HCT116 (cell line): Measurements from ENCODE around the gene PRPS1. TPM values are rescaled to one million over a fixed set of nuclear protein-coding genes. Genes with fewer than 3 reads are reported as not detected.
A peak's percentile ranks its signal among the peaks of the same experiment; 100 is the strongest.

ENCODE experiments used
- ATAC-seq: fragments of 200-7000 bp; cut with Tn5 transposase; 2 replicates; pipeline ENCODE4 v1.9.1; 2020; ENCODE audit warnings: mild to moderate bottlenecking, moderate library complexity
- BruUV-seq: library from RNA; stranded (reverse); fragments of 400-500 nt; replicated peaks from 2 replicates; lab custom pipeline; 2021; lab: Mats Ljungman, UMichigan
- CTCF ChIA-PET: fragments of 300-600 bp; sonication (Branson Sonifier 250); formaldehyde crosslinking; loops from one replicate; lab custom pipeline; 2021; ENCODE audit warnings: antibody characterized with exemption; lab: Charles Lee
- POLR2A ChIA-PET: fragments of 300-600, 350-600 bp; sonication (Branson Sonifier 250); formaldehyde crosslinking; loops from one replicate; lab custom pipeline; 2021; ENCODE audit warnings: antibody characterized with exemption; lab: Charles Lee
- RAD21 ChIA-PET, 2 experiments: fragments of 300-600 bp; sonication (Branson Sonifier 250); formaldehyde crosslinking; loops; one replicate each; lab custom pipeline; 2023; ENCODE audit warnings: low total read pairs in 2 of 2; ENCODE audit not compliant: uncharacterized antibody in 2 of 2, unreplicated experiment in 2 of 2, low non-redundant PET in 1 of 2; lab: Charles Lee
- DNase-seq: peaks from one replicate; pipeline ENCODE4 v3.0.0-alpha.2; 2010; ENCODE audit warnings: low read depth, low spot score
- H2AFZ ChIP-seq: fragments of 200-600 bp; shearing (Covaris generic), sonication (generic); 2 replicates; pipeline ENCODE4 v1.6.1; 2017; ENCODE audit warnings: low read depth, mixed run types, mixed read lengths, antibody characterized with exemption, low read length; ENCODE audit not compliant: poor library complexity, severe bottlenecking
- H3K27ac ChIP-seq: 2 replicates; pipeline ENCODE4 v1.5.1; 2012; ENCODE audit warnings: low read depth, low read length
- H3K27me3 ChIP-seq: fragments of 200-600 bp; sonication (generic); 2 replicates; pipeline ENCODE4 v1.6.1; 2016; ENCODE audit warnings: mixed run types, low read length, mixed read lengths; ENCODE audit not compliant: insufficient read depth
- H3K36me3 ChIP-seq, 2 experiments: fragments of 200-500 bp in 1 of 2; fragments of 200-600 bp in 1 of 2; sonication (Bioruptor generic) in 1 of 2; sonication (generic) in 1 of 2; 2 replicates each; pipeline versions ENCODE4 v1.5.1 to v1.6.1; 2014 to 2016; ENCODE audit warnings: low read length in 2 of 2, inconsistent platforms in 1 of 2, mixed read lengths in 1 of 2, mixed run types in 1 of 2; ENCODE audit not compliant: insufficient read depth in 2 of 2, control insufficient read depth in 1 of 2
- H3K4me1 ChIP-seq, 2 experiments: fragments of 200-600 bp in 1 of 2; sonication (generic) in 1 of 2; 2 replicates each; pipeline versions ENCODE4 v1.5.1 to v1.6.1; 2012 to 2017; ENCODE audit warnings: low read length in 2 of 2, inconsistent platforms in 1 of 2, mild to moderate bottlenecking in 1 of 2, mixed read lengths in 1 of 2, mixed run types in 1 of 2, moderate library complexity in 1 of 2; ENCODE audit not compliant: insufficient read depth in 2 of 2, control insufficient read depth in 1 of 2
- H3K4me2 ChIP-seq: fragments of 200-600 bp; sonication (generic); 2 replicates; pipeline ENCODE4 v1.6.1; 2017; ENCODE audit warnings: mixed run types, low read length, mixed read lengths
- H3K4me3 ChIP-seq, 2 experiments: fragments of 200-600 bp in 1 of 2; sonication (generic) in 1 of 2; replicated peaks in 1 of 2; 2 replicates each; pipeline ENCODE4 v1.5.1; 2011 to 2016; ENCODE audit warnings: low read length in 2 of 2, control low read depth in 1 of 2, low read depth in 1 of 2, mild to moderate bottlenecking in 1 of 2, mixed read lengths in 1 of 2, mixed run types in 1 of 2
- H3K79me2 ChIP-seq: fragments of 200-600 bp; sonication (generic); 2 replicates; pipeline ENCODE4 v1.6.1; 2017; ENCODE audit warnings: mild to moderate bottlenecking, mixed run types, low read length, moderate library complexity, mixed read lengths; ENCODE audit not compliant: insufficient read depth
- H3K9ac ChIP-seq: fragments of 200-600 bp; sonication (generic); 2 replicates; pipeline ENCODE4 v1.6.1; 2016; ENCODE audit warnings: low read length, mixed read lengths
- H3K9me2 ChIP-seq: fragments of 200-600 bp; sonication (generic), shearing (Covaris generic); 2 replicates; pipeline ENCODE4 v1.6.1; 2017; ENCODE audit warnings: mixed run types, mild to moderate bottlenecking, moderate library complexity; ENCODE audit not compliant: insufficient read depth
- H3K9me3 ChIP-seq, 2 experiments: fragments of 200-500 bp in 1 of 2; fragments of 200-600 bp in 1 of 2; sonication (Bioruptor generic) in 1 of 2; sonication (generic) in 1 of 2; 2 replicates each; pipeline ENCODE4 v1.6.1; 2014 to 2017; ENCODE audit warnings: low read length in 2 of 2, mixed read lengths in 2 of 2, inconsistent platforms in 1 of 2, low read depth in 1 of 2, mild to moderate bottlenecking in 1 of 2, mixed run types in 1 of 2, moderate library complexity in 1 of 2; ENCODE audit not compliant: control insufficient read depth in 1 of 2, insufficient read depth in 1 of 2
- H4K20me1 ChIP-seq: fragments of 200-600 bp; sonication (generic), shearing (Covaris generic); 2 replicates; pipeline ENCODE4 v1.6.1; 2017; ENCODE audit warnings: mixed run types, mild to moderate bottlenecking, moderate library complexity; ENCODE audit not compliant: insufficient read depth
- ATF3 ChIP-seq: IDR thresholded peaks from 2 replicates; pipeline ENCODE4 v1.6.1; 2012
- CBX3 ChIP-seq: IDR thresholded peaks from 2 replicates; pipeline ENCODE4 v1.6.1; 2012; ENCODE audit warnings: low read depth
- CTCF ChIP-seq, 3 experiments: fragments of 200-600 bp in 1 of 3; sonication (generic) in 1 of 3; IDR thresholded peaks in 2 of 3; conservative IDR thresholded peaks in 1 of 3; 2 replicates each; pipeline ENCODE4 v1.5.1; 2012 to 2017; ENCODE audit warnings: low read depth in 2 of 3, low read length in 2 of 3, antibody characterized with exemption in 1 of 3, borderline replicate concordance in 1 of 3, control low read depth in 1 of 3, mild to moderate bottlenecking in 1 of 3, mixed read lengths in 1 of 3, mixed run types in 1 of 3, moderate library complexity in 1 of 3; ENCODE audit not compliant: insufficient read depth in 1 of 3
- EGR1 ChIP-seq: IDR thresholded peaks from 2 replicates; pipeline ENCODE4 v1.6.1; 2012; ENCODE audit warnings: low read depth
- MAX ChIP-seq: IDR thresholded peaks from 2 replicates; pipeline ENCODE4 v1.6.1; 2012
- POLR2AphosphoS5 ChIP-seq: IDR thresholded peaks from 2 replicates; pipeline ENCODE4 v1.6.1; 2011; ENCODE audit warnings: mild to moderate bottlenecking, low read depth, low read length, moderate library complexity
- RAD21 ChIP-seq: IDR thresholded peaks from 2 replicates; pipeline ENCODE4 v1.6.1; 2012; ENCODE audit warnings: low read depth, mild to moderate bottlenecking
- REST ChIP-seq: IDR thresholded peaks from 2 replicates; pipeline ENCODE4 v1.6.1; 2012; ENCODE audit warnings: low read depth
- SP1 ChIP-seq: IDR thresholded peaks from 2 replicates; pipeline ENCODE4 v1.6.1; 2012; ENCODE audit warnings: low read depth
- TCF7L2 ChIP-seq: IDR thresholded peaks from 2 replicates; pipeline ENCODE4 v1.7.0; 2011; ENCODE audit warnings: borderline replicate concordance, inconsistent platforms; ENCODE audit not compliant: insufficient read depth, insufficient read length; ENCODE audit errors: extremely low read depth
- ZNF274 ChIP-seq: fragments of 200-500 bp; sonication (Bioruptor generic); IDR thresholded peaks from 2 replicates; pipeline ENCODE4 v1.6.1; 2014; ENCODE audit warnings: mild to moderate bottlenecking, low read depth, low read length, inconsistent platforms
- intact Hi-C: fragments of 100-400 bp; cut with micrococcal nuclease; formaldehyde crosslinking; loops from 2 replicates; pipeline ENCODE4 v1.10.0; 2022
- total RNA-seq: library from RNA; stranded (reverse); gene quantifications from one replicate; pipeline ENCODE4 v1.2.1, GENCODE V29; 2021; ENCODE audit not compliant: unreplicated experiment

The PRPS1 gene
- total RNA-seq, 1 experiment from 2014 or later = 62.6 TPM

- H3K9me3 ChIP-seq = no peaks in the 10 kb centered on the region
- no peaks in the 10 kb centered on the region for H3K9me2 ChIP-seq
- ATAC-seq (peak; percentile 88), DNase-seq (peak; percentile 34)
- no peaks in the 10 kb centered on the region for H3K27me3 ChIP-seq
- no peaks in the 10 kb centered on the region for H4K20me1 ChIP-seq
- TF ChIP-seq POLR2AphosphoS5 = no peak
- peak; percentile 16; the same call in 1 of the 2 replicates for TF ChIP-seq SP1
- no peak for TF ChIP-seq TCF7L2
- TF ChIP-seq RAD21 = peak; percentile 42; the same call in 1 of the 2 replicates
- peak; percentile 39 to 81 (median 73); a peak in 5 of 6 replicates for TF ChIP-seq CTCF (IDR thresholded peaks at IDR 0.05 in 2 of 3, conservative IDR thresholded peaks at IDR 0.05 in 1 of 3; ENCODE audit: borderline replicate concordance in 1 of 3, insufficient read depth in 1 of 3, low read depth in 2 of 3, low read length in 2 of 3)
- no peak for TF ChIP-seq ATF3
- peak; percentile 52 for TF ChIP-seq MAX
- TF ChIP-seq EGR1 = no peak
- 0 out of 2 replicates have a peak, but pooled peaks have one; percentile 47 for TF ChIP-seq CBX3
- no peak for TF ChIP-seq ZNF274
- TF ChIP-seq REST = no peak
- ChIA-PET RAD21 (no interaction called here), CTCF (interaction anchor here (0.6 to 1.2 kb wide), 4 partner anchors 18 to 122 kb away, joined by 3 to 8 read pairs (median 4); partner anchors contain the start of gene NCBP2L), POLR2A (no interaction called here)
- peak overlapping the region; percentile 56 for H3K4me2 ChIP-seq
- BruUV-seq = no TSS peak
- intact Hi-C loops = loop anchor here (1.0 to 10.0 kb wide), 3 partner anchors 122 to 320 kb away; partner anchors contain the start of gene NCBP2L
- H3K4me1 ChIP-seq = peaks cover 15% of the 10 kb centered on the region in 2 experiments
- no peak overlapping the region for H3K9ac ChIP-seq
- H3K79me2 ChIP-seq = no peaks in the 10 kb centered on the region
- no peaks in the 10 kb centered on the region for H3K36me3 ChIP-seq
- H3K27ac ChIP-seq = peak overlapping the region; percentile 43; the same call in 1 of the 2 replicates
- H3K4me3 ChIP-seq = no peak overlapping the region
- no peak overlapping the region for H2AFZ ChIP-seq
Observed at GRCh38 chrX:107654872-107655761, 26.8 kb downstream of the PRPS1 start.
